GM19455 (cell line): ENCODE data around the gene DIPK1A.
A peak's percentile ranks its signal among the peaks of the same experiment; 100 is the strongest.

ENCODE experiments used
- ATAC-seq: cut with Tn5 transposase; IDR thresholded peaks from one replicate; pipeline ENCODE4 v1.9.1; 2021; ENCODE audit not compliant: unreplicated experiment

Gene DIPK1A

GRCh38 chr1:92953491-92953890 lies 7.8 kb downstream of the DIPK1A start:
- peak; percentile 61 for ATAC-seq

DNA sequence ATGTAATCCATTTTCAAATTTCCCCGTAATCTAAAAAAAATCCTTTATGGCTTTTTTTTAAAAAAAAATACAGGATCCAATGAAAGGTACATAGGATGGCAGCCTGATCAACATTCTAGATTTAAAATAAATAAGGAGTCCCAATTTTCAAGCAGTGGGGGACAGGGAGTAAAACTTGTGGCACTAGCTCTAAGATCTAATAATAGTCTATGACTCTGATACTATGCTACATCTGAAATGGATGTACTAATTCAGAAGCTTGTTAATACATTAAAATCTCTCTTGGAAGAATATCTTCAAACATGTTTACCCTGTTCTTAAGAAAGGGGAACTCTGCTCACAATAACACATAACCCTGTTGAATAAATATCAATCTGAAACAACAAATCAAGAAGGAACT lies 8.5 kb downstream of the DIPK1A start:
- ATAC-seq: no peak

GRCh38 chr1:92951141-92951582 lies 10.1 kb downstream of the DIPK1A start:
- ATAC-seq: peak; percentile 52

DNA sequence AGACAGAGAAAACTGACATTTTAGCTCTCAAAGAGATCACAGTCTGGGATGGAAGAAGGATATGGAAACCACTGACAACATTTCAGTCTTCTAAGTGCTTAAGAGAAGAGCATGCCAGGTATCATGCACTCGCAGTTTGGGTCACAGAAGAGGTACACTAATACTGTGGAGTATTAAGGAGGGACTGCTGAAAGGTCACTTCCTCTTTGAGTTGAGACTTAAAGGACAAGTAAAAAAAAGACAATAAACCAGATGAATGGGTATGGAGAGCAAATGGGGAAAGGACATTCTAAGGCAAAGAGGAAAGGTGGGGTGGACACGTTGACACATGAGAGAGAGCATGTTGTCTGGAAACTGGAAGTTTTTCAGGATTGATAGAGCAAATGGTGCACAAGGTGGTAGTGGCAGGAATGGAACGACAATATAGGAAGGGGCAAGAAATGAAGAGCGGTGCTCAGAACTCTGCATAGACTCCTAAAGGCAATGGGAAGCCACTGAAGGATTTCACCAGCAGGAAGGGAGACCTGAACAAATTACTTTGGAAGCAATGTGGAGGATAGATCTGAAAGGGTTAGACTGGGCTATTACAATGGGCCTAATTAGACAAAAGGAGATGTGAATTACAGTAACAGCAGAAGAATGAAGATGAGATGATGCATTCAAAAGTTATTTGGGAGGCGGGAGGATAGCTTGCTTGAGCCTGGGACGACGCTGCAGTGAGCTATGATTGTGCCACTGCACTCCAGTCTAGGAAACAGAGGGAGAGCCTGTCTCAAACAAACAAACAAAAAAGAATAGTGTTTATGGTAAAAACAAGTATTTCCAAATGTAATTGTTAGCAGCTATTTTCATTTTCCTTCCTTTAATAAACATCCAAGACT lies 11.1 kb downstream of the DIPK1A start:
- no peak for ATAC-seq

DNA sequence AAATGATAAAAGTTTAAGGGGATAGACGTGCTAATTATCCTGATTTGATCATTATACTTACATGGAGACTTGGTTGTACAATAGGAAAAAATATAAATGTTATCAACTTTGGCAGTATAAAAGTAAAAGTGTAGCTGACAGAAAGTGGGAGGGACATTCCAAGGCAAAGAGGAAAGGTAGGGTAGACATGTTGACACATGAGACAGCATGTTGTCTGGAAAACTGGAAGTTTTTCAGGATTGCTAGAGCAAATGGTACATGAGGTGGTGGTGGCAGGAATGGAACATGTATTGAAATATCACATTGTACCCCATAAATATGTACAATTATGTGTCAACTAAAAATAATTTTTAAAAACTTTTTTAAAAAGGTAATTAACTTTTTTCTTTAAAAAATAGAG lies 13.2 kb downstream of the DIPK1A start:
- no peak for ATAC-seq

DNA sequence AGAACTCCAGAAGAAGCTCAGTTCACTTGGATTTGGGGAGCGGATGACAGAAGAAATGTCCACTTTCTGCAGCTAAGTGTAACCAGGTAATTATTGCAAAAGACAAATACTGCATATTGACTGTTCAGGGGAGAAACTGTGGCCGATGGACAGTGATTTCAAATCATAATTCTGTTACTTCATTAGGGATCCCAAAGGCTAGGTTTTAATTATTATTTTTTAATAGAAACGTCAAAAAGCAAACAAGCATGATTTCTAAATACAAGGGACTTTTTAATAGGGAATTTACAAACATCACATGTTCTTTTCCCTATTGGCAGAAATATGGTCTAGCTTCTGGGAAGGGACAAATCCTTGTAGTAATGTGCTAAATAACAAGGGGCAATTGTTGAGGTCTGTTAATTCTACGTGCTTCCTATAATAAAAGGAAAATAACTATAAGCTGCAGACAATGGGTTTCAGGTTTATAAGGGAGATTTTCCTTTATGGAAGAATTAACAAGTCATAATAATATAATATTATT lies 15.5 kb downstream of the DIPK1A start:
- no peak for ATAC-seq

DNA sequence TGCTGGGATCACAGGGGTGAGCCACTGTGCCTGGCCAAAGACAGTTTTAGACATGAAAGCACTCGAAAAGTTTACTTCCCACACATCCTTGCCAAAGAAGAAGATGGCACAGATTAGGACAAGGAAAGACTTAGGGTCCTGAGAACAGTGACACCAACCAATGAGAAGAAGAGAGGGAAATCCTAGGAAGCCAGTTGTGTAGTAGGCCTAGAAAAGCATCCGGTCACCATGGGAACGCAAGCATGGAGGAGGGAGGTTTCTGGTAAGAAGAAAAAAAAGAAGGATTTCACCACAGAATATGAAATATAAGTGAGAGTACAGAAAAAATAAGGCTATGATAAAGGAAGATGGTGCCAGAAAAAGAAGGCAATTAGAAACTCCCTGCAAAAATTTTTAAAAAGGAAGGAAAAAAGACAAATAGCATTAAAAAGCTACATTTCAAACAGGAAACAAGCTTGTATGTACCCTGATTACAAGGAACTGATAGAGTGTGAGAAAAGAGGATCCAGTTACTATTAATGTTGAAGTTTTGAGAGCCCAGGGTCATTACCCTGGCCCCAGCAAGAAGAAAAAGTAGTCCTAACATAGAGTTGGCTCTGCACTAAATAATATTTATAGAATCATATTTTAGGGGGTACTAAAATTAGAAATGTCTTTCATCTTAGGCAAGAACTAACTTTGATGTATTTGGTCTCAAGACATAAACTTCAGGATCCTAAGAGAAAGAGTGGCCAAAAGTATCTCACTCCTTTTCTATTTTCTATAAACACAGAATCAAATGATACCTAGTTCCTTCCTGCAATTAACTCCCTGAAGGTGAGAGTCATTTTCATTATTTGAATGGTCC lies 16.1 kb downstream of the DIPK1A start:
- no peak for ATAC-seq

DNA sequence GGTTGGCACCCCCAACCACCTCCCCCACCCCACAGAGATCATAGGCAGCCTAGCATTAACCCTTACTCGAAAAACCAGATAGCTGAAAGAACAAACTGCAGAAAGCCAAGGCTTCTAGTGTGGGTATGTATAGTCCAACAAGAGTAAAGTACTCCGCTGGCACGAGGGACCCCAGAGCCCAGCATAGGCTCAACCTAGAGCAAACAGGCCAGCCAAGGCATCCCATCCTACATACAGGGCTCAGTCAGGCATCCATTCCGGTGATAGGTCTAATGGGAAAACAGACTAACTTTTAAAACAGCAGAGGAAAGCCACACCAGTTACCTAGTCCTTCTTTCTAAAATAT lies 17.8 kb downstream of the DIPK1A start:
- no peak for ATAC-seq

- no peak for ATAC-seq
Observed at GRCh38 chr1:92940541-92940940, 20.7 kb downstream of the DIPK1A start.

DNA sequence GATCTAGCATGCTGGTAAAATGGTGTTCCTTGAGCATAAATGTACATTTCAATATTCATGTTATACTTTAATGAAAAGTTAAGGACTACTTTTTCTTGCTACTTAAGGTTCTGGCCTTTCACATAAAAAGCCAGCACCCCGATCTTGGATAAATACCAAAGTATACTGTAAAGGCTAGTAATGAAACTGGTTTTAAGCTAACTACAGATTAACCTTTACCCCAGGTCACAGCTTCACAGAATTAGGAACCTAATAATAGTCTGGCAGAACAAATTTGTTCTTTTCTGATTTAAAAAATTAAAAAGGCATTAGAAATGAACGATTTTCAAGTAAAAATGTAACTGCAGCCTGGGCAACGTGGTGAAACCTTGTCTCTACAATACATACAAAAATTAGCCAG lies 23.5 kb downstream of the DIPK1A start:
- no peak for ATAC-seq

GRCh38 chr1:92936865-92937264 lies 24.4 kb downstream of the DIPK1A start:
- no peak for ATAC-seq

GRCh38 chr1:92934395-92935378 lies 26.6 kb downstream of the DIPK1A start:
- no peak for ATAC-seq

GRCh38 chr1:92933459-92933858 lies 27.8 kb downstream of the DIPK1A start:
- no peak for ATAC-seq

DNA sequence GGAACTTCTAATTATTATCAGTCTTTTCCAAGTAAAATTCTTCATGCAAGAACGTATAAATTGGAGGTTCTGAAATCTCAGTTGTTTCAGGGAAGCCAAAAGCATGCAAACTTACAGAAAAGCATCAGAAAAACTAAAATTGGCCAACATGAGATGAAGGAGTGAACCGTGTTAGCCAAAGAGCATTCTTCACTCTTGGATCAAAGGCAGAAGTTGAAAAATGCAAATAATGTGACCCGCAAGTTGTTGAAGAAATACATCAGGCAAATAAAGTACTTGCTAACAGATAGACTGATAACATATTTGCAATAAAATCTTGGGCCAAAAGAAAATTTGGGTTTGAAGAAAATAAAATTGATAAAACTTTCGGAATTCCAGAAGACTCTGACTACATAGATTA lies 29.6 kb downstream of the DIPK1A start:
- ATAC-seq: no peak

- no peak for ATAC-seq
Observed at GRCh38 chr1:92929461-92929860, 31.8 kb downstream of the DIPK1A start.

DNA sequence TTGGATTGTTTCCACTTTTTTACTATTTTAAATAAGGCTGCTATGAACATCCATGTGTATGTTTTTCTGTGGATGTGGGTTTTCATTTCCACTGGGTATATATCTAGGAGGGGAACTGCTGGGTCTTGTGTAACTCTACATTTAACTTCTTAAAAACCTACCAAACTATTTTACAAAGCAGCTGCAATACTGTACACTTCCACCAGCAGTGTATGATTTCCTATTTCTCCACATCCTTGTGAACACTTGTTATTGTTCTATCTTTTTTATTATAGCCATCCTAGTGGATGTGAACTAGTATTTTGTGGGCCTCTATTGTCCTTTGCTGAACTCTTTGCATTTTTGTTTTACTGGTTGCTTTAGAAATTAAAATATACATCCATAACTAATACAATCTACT lies 33.4 kb downstream of the DIPK1A start:
- no peak for ATAC-seq

- ATAC-seq: no peak
Observed at GRCh38 chr1:92926873-92927272, 34.4 kb downstream of the DIPK1A start.

GRCh38 chr1:92924501-92924900 lies 36.8 kb downstream of the DIPK1A start:
- no peak for ATAC-seq

DNA sequence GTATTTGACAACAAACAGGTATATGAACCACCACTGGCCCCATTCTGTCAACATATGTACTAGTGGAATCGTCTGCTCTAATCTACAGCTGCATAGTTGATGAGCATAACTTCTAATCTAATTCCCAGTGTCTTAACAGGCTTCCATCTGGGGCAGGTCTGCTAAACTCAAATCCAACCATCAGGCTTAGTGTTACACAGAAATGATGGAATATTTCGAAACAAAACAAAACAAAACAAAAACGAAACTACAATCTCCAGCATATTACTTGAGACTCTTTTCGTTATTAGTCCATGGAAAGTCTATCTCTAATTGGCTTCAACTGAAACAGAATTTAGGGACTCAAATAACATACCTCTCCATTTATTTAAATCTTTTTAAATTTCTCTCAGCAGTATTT lies 37.6 kb downstream of the DIPK1A start:
- no peak for ATAC-seq

GRCh38 chr1:92922356-92923035 lies 38.8 kb downstream of the DIPK1A start:
- ATAC-seq: no peak
